AG04449 (cell line): ENCODE data around the gene GPRC6A.

Source experiments
- CTCF ChIA-PET: fragments of 350-600 bp; formaldehyde crosslinking; extraction: SDS; loops from one replicate; lab custom pipeline; 2021; ENCODE audit warnings: antibody characterized with exemption; lab: Yijun Ruan, JAX
- POLR2A ChIA-PET: fragments of 400-600, 350-600 bp; formaldehyde crosslinking; extraction: SDS; loops from one replicate; lab custom pipeline; 2020; ENCODE audit warnings: antibody characterized with exemption, inconsistent platforms; lab: Yijun Ruan, JAX
- DNase-seq: peaks from one replicate; pipeline ENCODE4 v3.0.0-alpha.2; 2010; ENCODE audit warnings: low read depth, low spot score
- H3K4me3 ChIP-seq: 2 replicates; pipeline ENCODE4 v1.5.1; 2011; ENCODE audit warnings: low read depth, mild to moderate bottlenecking, control low read depth, low read length
- TF ChIP-seq, protein P1 (sequence below): IDR thresholded peaks from one replicate; pipeline ENCODE4 v1.5.1; 2011; ENCODE audit warnings: mild to moderate bottlenecking, moderate library complexity, low read length, control low read depth, inconsistent platforms; ENCODE audit not compliant: insufficient read depth; ENCODE audit errors: missing control alignments

The GPRC6A gene

DNA sequence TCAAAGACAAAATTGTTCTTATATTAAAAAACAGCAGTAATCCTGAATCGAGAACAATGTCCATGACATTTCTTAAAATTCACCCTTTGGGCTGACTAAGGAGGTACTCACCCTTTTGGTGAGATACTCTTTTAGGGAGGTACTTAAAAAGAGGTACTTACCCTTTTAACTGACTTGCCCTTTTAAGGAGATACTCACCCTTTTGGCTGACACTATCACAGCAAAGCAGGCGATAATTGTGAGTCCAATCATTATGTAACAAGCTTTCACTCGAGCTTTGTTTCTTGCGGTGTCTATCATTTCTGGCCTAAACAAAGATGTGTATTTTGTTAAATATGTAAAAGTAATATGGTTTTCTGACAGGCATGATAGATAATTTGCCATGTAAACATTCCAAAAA lies 67.1 kb downstream of the GPRC6A start:
- ChIA-PET POLR2A (no interaction called here), CTCF (no interaction called here)
- H3K4me3 ChIP-seq = no peak overlapping the region
- TF ChIP-seq, protein P1, sequence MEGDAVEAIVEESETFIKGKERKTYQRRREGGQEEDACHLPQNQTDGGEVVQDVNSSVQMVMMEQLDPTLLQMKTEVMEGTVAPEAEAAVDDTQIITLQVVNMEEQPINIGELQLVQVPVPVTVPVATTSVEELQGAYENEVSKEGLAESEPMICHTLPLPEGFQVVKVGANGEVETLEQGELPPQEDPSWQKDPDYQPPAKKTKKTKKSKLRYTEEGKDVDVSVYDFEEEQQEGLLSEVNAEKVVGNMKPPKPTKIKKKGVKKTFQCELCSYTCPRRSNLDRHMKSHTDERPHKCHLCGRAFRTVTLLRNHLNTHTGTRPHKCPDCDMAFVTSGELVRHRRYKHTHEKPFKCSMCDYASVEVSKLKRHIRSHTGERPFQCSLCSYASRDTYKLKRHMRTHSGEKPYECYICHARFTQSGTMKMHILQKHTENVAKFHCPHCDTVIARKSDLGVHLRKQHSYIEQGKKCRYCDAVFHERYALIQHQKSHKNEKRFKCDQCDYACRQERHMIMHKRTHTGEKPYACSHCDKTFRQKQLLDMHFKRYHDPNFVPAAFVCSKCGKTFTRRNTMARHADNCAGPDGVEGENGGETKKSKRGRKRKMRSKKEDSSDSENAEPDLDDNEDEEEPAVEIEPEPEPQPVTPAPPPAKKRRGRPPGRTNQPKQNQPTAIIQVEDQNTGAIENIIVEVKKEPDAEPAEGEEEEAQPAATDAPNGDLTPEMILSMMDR = no peak
- DNase-seq = no peak

DNA sequence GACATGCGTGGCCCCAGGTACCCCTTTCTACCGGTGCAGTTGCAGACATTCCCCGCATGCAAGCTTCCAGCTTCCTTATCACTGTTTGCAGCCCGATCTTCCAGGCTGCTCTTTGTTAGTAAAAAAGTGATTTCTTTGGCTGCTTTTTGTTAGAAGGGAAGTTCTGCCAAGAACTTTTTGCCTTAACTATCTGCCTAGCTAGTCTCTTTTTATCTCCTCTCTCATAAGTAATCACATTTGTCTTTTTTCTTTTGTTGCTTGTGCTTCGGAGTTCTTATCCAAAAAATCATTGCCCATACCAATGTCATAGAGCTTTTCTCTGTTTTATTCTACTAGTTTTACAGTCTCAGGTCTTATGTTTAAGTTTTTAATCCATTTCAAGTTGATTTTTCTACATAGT lies 83.7 kb downstream of the GPRC6A start:
- CTCF ChIA-PET = no interaction called here
- POLR2A ChIA-PET = no interaction called here
- no peak for DNase-seq
- TF ChIP-seq, protein P1 = no peak
- H3K4me3 ChIP-seq = no peak overlapping the region
